ENCODE measurements around the gene PDK2. TPM values are rescaled to one million over a fixed set of nuclear protein-coding genes. Genes with fewer than 3 reads are reported as not detected.

PDK2 gene
- total RNA-seq, 1 donor from 2014 or later = 12.3 TPM

DNA sequence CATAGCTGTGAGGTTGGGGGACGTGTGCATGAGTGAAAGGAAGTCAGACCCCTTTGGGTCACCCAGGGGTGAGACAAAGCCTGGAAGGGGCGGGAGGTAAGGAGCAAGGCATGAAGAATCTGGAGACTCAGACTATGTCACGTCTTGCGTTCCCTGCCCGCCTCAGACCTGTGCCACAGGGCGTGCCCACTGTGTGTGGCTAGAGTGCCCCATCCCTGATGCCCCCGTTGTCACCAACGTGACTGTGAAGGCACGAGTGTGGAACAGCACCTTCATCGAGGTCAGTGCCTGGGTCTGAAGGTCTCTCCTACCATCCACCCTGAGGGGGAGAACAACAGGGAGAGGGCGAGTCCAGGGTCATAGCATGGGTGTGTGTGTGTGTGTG, 15.1 kb upstream of the PDK2 start:
- DNase-seq = no peak

DNA sequence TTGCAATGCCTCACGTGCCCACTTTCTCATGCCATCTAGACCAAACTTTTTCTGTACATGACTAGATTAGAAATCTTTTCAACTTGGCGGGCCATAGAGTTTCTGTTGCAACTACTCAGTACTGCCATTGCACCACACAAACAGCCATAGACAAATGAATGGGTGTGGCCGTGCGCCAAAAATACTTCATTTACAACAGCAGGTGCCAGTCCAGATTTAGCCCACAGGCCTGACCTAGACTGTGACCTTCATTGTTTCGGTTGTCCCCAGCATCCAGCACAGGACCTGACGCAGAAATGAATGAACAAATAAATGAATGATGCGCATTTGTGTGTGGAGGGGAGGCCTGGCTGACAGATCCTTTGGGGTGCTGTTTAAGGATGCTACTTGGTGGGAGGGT, 14.3 kb upstream of the PDK2 start:
- peak; percentile 57 for DNase-seq

DNA sequence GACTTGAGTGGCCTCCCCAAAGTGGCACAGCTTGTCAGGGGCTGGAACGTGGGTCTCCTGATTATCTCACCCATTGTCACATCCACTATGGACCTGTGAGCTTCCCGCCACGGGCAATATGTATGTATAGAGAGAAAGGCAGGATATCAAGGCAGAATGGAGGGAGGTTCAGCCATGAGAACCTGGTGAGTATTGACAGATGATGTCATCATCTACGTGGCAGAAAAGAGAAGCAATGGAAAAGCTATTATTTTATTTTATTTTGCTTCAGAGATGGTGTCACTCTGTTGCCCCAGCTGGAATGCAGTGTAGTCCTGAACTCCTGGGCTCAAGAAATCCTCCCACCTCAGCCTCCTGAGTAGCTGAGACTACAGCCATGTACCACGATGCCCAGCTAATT, 13.4 kb upstream of the PDK2 start:
- DNase-seq = no peak

DNA sequence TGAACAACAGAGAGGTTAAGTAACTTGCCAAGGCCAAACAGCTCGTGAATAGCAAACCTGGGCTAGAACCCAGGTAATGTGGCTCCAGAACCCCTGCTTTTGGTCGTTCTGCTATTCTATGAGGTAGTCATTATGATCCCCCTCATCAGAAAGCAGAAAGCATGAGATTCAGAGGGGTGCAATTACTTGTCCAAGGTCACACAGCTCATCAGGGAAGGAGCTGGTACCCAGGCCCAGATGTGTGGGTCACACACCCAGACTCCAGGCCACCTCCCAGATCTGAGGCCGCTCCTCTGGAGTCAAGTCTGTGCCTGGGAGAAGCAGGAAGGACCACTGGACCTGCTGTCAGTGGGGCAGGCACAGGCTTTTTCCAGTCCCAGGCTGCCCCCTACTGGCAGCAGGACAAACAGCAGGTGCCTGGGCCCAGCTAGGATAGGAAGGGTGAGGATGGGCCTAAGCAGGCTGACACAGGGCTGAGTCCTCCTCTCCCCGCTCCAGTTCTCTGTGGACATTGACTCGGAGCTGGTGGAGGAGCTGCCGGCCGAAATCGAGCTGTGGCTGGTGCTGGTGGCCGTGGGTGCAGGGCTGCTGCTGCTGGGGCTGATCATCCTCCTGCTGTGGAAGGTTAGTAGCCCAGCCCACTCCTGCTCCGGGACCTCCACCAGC, 7.8 kb upstream of the PDK2 start:
- DNase-seq = peak; percentile 77

DNA sequence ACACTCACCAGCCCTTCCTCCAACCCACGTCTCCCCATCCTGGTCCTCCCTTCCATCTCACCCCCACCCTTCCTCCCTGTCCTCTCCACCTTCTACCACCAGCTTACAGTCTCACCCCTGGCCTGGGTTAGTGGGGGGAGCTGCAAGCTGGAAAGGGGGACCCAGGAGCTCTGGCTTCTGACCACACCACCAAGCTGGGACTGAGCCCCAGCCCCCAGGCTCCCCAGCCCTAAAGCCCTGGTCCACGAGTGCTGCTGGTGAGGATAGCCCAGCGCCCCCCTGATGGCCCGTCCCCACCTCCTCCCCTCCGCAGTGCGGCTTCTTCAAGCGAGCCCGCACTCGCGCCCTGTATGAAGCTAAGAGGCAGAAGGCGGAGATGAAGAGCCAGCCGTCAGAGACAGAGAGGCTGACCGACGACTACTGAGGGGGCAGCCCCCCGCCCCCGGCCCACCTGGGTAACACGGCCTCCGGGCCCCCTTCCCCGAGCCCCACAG, 7.2 kb upstream of the PDK2 start:
- DNase-seq = no peak

DNA sequence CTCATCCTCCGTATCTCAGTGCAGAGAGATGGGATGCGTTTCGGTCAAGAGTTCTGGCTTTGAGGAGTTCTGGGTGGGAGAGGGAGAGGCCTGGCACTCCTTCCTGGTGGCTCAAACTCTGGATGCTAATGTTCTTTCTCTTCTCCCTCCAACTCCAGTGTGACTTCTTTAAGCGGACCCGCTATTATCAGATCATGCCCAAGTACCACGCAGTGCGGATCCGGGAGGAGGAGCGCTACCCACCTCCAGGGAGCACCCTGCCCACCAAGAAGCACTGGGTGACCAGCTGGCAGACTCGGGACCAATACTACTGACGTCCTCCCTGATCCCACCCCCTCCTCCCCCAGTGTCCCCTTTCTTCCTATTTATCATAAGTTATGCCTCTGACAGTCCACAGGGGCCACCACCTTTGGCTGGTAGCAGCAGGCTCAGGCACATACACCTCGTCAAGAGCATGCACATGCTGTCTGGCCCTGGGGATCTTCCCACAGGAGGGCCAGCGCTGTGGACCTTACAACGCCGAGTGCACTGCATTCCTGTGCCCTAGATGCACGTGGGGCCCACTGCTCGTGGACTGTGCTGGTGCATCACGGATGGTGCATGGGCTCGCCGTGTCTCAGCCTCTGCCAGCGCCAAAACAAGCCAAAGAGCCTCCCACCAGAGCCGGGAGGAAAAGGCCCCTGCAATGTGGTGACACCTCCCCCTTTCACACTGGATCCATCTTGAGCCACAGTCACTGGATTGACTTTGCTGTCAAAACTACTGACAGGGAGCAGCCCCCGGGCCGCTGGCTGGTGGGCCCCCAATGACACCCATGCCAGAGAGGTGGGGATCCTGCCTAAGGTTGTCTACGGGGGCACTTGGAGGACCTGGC, 6.0 kb upstream of the PDK2 start:
- DNase-seq = no peak

DNA sequence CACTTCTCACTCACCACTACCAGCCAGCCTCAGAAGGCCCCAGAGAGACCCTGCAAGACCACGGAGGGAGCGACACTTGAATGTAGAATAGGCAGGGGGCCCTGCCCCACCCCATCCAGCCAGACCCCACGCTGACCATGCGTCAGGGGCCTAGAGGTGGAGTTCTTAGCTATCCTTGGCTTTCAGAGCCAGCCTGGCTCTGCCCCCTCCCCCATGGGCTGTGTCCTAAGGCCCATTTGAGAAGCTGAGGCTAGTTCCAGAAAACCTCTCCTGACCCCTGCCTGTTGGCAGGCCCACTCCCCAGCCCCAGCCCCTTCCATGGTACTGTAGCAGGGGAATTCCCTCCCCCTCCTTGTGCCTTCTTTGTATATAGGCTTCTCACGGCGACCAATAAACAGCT, 5.1 kb upstream of the PDK2 start:
- no peak for DNase-seq

DNA sequence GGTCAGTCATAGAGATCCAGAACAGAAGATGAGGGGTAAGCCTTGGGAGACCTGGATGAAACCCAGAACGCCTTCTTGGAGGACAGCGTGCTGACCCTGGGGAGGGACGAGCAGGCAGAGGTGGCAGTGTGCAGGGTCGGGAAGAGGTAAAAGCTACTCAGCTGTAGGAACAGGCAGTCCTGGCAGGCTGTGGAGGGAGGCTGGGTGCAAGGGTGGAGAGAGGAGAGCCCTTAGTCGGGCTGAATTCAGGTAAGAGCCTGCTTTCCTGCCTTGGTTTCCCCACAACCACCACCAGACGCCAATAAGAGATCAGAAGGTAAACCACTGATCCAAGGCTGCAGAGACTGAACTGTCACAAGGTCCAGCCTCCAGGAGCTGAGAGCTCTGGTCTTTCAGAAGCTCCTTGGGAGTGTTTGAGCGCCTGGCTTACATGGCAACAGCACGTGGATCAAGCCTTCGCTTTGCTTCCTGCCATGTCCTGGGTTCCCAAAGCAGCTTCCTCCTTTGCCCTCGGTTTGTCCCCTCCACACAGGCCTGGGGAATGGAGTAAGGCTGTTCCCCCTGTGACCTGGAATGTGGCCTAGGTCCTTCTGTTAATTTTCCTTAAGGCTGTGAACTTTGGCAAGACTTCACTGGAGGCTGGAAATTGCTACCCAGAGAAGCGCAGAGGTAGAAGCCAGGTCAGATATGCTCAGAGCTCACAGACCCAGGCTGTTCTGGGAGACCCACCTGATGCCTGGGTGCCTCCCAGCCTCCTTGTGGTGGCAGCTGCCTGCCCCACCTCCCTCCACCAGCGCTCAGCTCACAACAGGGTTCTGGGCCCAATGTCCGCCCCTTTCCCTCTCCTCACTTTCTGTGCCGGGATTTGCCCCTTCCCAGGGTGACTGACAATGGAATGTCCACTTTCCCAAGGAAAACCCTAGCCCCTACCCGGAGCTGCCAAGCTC, 3.9 kb upstream of the PDK2 start:
- no peak for DNase-seq

DNA sequence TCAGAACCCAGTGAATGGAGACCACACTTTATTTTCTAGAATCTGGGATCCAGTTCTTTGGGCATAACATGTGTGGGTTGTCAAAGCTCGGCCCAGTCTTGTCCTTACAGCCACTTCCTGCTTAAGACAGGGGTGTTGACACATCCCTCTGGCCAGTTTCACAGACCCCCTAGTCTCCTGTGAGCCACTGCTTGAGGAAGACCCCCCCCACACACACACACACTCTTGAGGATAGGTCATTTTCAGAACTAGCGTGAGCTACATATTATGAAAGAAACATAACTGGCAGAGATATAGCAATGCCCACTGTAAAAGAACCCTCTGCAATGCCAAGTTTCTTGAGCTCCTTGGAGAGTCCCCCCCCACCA, 3.2 kb upstream of the PDK2 start:
- no peak for DNase-seq

DNA sequence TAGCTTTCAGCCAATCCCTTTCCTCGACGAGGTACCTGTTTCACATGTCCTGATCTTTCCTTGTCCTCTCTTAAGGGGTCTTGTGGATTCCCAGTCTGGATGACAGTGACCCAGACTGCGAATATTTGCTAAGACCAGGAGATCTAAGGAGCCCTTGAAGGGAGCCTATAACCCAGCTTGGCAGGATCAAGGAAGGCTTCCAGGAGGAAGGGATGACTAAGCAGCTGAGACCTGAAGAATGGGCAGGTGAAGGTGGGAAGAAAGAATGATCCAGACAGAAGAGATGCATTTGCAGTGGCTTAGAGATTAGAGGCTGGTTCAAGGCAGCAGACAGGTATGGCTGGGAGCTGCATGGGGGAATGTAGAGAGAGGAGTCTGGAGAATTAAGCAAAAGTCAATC, 1.9 kb upstream of the PDK2 start:
- no peak for DNase-seq

DNA sequence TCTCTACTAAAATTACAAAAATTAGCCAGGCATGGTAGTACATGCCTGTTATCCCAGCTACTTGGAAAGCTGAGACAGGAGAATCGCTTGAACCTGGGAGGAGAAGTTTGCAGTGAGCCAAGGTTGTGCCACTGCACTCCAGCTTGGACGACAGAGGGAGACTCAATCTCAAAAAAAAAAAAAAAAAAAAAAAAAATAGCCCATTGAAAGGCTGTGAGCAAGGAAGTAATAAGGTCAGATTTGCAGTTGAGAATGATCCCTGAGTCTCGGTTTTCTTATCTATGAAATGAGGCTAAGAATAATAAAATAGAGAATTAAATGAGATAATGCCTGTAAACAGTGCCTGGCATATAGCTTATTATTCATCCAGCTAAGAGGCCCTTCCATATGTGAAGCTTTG, 1.3 kb upstream of the PDK2 start:
- DNase-seq = no peak

DNA sequence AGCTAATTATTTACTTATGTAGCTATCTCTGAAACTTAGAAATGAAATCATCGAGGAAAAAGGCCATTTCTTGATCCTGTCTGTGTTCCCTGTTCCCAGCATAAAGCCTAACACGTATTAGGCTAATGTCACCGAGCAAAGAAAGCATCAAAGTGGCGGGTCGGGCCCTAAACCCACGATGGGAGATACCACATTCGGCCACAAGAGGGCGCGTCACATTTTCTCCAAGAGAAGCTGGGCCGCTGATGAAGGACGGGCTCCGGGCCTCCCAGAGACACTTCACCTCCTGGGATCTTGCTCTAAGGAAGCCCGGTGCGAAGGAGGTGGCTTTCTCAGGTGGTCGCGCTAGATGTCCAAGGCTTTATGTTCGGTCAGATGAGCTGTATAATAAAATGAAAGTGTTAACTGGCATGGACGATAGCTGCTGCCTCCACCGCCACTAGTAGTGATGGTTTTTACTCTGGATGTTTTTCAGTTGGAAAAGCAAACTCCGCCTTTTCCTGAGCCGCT, 853 bp upstream of the PDK2 start:
- peak; percentile 94 for DNase-seq

DNA sequence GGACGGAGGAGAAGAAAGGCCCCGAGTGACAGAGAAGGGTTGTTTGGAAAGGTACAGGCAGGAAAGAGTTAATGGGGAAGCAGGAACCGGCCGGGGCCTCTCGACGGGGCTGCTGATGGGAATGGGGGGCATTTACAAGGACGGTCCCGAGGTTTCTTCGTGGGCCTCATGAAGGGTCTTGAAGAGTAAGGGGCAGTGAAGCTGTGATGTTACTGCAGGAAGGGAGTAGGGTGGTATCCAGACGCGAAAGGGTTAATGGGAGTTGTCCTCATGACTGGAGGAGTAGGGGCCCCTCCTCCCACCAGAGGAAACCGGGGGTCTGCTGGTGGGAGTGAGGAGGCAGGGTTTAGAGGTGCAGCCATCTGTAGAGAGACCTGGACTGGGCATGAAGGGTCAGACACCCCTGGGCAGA, 481 bp downstream of the PDK2 start:
- peak; percentile 24 for DNase-seq

DNA sequence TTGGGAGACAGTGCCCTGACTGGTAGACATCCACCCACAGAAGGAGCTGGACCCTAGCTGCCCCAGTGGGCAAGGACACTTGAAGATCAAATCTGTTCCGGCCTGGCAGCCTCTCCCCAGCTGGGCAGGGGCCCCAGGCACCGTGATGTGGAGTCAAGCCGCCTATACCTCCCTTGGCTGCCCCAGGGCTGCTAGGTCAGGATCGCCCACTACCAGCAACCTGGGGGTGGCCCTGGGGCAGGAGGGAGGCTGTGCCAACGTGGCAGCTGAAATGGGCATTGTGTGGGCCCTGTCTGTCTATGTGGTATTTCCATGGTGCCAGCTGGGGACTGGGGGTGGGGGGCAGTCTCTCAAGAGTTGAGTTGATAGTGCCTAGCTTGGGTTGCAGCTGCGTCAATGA, 941 bp downstream of the PDK2 start:
- no peak for DNase-seq

DNA sequence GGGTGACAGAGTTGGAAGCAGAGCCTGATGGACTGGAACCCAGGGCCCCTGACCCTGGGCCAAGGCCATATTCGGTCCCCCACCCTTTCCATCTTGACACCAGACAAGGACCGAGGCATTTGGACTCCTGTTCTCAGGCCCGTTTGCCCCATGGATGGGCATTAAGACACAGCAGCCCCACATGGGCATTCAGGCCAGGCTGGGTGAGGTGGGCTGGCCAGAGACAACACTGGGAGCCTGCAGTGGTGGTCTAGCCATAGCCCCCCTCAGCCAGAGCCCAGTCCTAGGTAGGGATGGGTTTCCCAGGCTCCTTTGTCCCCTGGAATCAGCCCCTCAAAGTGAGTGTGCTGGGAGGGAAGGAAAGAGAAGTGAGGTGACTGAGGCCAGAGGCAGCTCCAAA, 1.6 kb downstream of the PDK2 start:
- DNase-seq = no peak

DNA sequence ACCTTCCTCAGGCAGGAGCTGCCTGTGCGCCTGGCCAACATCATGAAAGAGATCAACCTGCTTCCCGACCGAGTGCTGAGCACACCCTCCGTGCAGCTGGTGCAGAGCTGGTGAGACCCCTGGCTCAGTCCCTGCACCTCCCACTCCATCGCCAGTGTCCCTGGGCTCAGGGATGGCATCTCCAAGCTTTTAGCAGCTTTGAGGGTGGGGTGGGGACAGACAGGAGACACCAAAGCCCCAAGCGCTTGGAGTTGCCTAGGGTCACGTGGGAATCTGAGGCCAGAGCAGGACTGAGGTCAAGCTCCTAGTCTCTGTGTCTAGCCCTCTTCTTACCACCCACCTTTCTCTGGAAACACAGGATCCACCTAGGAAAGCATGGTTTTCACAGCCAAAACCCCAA, 2.3 kb downstream of the PDK2 start:
- DNase-seq = no peak

DNA sequence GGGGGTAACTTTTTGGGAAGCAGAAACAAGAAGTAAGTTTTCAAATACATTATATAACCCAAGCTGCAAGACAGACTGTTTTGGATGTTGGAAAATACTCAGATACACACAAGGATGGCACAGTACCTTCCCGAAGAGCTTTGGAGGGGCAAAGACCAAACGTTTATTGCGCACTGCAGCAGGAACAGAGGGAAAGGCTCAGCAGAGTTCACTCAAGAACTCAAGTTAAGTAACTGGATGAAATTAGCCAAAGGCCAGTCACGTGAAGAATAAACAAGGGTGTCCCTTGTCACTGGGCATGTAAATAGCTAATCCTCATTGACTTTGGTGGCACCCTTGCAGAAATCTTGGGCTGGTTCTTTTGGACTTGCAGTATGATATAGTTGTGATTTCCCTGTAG, 2.8 kb downstream of the PDK2 start:
- no peak for DNase-seq

DNA sequence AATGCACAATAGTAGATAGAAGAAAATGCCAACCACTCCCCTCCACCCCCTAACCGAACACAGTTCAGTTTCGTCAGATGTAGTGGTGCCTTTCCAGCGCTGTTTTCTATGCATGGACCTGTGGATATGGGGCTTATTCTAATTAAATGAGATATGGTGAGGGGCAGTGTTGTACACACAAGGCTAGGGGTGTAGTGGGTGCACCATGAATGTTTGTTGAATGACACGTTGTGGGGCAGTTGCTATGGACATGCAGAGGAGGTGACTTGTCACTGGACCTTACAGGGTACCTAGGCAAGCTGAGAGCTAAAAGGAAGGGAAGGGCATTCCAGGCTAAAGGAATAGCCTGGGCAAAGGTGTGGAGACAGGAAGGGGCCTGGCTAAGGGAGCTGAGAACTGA, 3.4 kb downstream of the PDK2 start:
- no peak for DNase-seq

DNA sequence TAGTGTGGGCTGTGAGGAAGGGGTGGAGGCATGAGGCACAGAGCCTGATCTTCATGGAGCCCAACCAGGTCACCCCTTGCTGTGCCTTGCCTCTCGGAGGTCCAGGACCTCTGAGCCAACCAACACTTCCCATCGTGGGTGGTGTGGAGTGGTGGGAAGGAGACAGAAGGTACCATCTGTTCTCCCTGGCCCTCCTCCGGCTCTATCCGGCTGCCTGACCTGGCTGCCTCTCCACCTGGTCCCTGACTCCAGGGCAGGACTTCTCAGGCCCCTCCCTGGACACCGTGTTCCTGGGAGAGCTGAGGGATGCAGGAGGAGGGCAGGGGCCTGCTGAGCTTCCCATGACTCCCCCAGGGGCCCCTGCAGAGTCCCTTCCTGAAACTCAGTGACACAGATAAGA, 3.9 kb downstream of the PDK2 start:
- no peak for DNase-seq

DNA sequence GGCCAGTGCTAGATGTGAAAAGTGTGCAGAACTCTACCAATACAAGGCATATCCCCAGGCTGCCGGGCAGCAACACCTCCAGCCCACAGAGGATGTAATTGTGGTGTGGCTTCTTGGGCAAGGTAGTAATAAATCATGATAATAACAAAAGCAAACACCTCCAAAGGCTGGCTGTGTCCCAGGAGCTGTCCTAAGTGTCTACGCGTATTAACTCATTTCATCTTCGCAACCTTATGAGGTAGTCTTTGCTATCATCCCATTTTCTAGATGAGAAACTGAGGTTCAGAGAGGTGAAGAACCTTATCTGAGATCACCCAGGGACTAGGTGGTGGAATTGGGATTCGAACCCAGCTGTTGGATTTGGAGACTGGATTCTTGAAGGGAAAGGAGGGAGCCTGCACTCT, 5.3 kb downstream of the PDK2 start:
- no peak for DNase-seq

DNA sequence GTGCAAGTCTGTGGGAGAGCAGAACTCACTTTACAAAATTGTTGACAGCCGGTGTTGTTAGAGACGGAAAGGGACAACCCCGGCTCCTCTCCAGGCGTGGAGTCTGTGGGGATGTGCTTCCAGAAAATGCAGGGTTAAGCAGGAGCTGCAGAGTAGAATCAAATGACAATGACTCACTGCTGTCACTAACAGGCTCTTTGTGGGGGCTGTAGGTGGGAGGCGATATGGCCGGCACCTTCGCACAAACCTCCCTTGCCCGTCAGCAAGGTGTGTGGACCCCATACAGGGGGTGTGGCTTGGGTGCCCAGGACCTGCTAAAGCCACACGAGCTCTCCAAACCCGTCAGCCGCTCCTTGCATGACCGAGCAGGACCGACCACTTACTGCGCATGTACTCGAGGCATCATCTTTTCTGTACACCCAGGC, 5.8 kb downstream of the PDK2 start:
- no peak for DNase-seq

DNA sequence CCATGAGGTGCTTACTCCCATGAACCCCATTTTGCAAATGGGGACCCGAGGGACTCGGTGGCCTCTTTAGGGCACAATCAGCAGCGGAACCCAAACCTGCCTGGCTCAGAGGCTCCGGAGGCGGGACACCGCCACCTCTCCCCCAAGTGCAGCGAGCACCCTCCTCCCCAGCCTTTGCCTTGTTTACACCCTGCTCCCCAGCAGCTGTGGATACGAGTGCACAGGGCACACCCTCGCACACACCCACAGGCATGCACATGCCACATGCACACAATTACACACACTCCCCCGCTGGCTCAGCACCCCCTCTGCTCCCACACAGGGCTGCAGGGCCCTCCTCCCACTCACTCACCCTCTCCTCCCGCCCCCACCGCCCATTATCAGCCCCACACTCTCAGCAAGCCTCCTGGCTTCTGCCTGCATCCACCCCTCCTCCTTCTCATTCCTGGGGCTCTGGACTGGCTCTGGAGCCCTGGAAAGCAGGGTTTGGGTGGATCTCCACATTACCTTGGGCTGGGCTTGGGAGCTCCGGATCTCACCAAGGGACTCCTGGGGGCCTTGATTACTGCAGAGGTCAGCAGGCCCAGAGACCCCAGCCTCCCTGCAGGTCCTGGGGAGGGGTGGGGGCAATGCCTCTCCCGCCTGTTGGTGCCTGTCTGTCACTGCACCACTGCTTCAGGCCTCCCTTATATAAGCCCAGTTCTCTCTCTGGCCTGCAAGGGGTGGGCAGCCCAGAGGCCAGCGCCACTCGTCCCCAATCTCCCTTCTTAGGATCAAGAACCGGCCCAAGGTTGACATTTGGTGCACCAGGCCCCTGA, 6.4 kb downstream of the PDK2 start:
- no peak for DNase-seq
